Activated T-helper 9 cell treated with anti-CD3 and anti-CD28 coated beads, Interleukin-2, amount 50 U/mL, for 16 hours (primary cell): ENCODE data around the gene STAC2.

ENCODE experiments used
- DNase-seq: peaks from one replicate; pipeline ENCODE4 v3.0.0-alpha.2; 2020; ENCODE audit warnings: low read depth

STAC2 gene

GRCh38 chr17:39231591-39232551, 6.1 kb upstream of the STAC2 start:
- DNase-seq: peak; percentile 36

GRCh38 chr17:39231091-39231561, 5.4 kb upstream of the STAC2 start:
- DNase-seq: no peak

GRCh38 chr17:39230361-39230760, 4.6 kb upstream of the STAC2 start:
- DNase-seq: no peak

GRCh38 chr17:39229274-39229913, 3.6 kb upstream of the STAC2 start:
- DNase-seq: no peak

GRCh38 chr17:39227364-39227919, 1.7 kb upstream of the STAC2 start:
- DNase-seq: no peak

- no peak for DNase-seq
These were observed 376 bp upstream of the STAC2 start for GRCh38 chr17:39225959-39226683.

- DNase-seq: no peak
These were observed 902 bp downstream of the STAC2 start for GRCh38 chr17:39224778-39225307.

GRCh38 chr17:39223907-39224777, 1.6 kb downstream of the STAC2 start:
- no peak for DNase-seq

GRCh38 chr17:39222866-39223834, 2.6 kb downstream of the STAC2 start:
- DNase-seq: no peak

GRCh38 chr17:39222151-39222550, 3.6 kb downstream of the STAC2 start:
- no peak for DNase-seq

- no peak for DNase-seq
These were observed 4.2 kb downstream of the STAC2 start for GRCh38 chr17:39221572-39221971.

- no peak for DNase-seq
These were observed 6.0 kb downstream of the STAC2 start for GRCh38 chr17:39219647-39220154.

GRCh38 chr17:39218906-39219305, 6.8 kb downstream of the STAC2 start:
- no peak for DNase-seq

- DNase-seq: no peak
These were observed 7.9 kb downstream of the STAC2 start for GRCh38 chr17:39217734-39218369.

- DNase-seq: no peak
These were observed 11.9 kb downstream of the STAC2 start for GRCh38 chr17:39213852-39214251.

GRCh38 chr17:39212841-39213480, 12.8 kb downstream of the STAC2 start:
- no peak for DNase-seq

- DNase-seq: no peak
These were observed 13.4 kb downstream of the STAC2 start for GRCh38 chr17:39212195-39212810.

- DNase-seq: no peak
These were observed 15.7 kb downstream of the STAC2 start for GRCh38 chr17:39210093-39210434.
